Osteoblast (primary cell): ENCODE data around the gene ATRN. TPM values are rescaled to one million over a fixed set of nuclear protein-coding genes. Genes with fewer than 3 reads are reported as not detected.
"Not testable (repeated sequence)": the region's sequence is repeated elsewhere in the genome, so short reads cannot be mapped to it uniquely, and the experiment has no call there.

ENCODE experiments used
- DNase-seq: peaks from one replicate; pipeline ENCODE4 v3.0.0; 2011; ENCODE audit warnings: low spot score, mixed read lengths; ENCODE audit not compliant: insufficient read length; ENCODE audit errors: missing footprints
- H2AFZ ChIP-seq: 2 replicates; pipeline ENCODE4 v1.6.0; 2011; ENCODE audit warnings: mild to moderate bottlenecking, low read length
- H3K27ac ChIP-seq: 2 replicates; pipeline ENCODE4 v1.5.1; 2011; ENCODE audit warnings: mild to moderate bottlenecking, low read depth, low read length, moderate library complexity
- H3K27me3 ChIP-seq: 2 replicates; pipeline ENCODE4 v1.6.0; 2012; ENCODE audit warnings: mild to moderate bottlenecking, control low read depth, inconsistent platforms, low read length, moderate library complexity; ENCODE audit not compliant: insufficient read depth
- H3K36me3 ChIP-seq: 2 replicates; pipeline ENCODE4 v1.5.1; 2011; ENCODE audit warnings: mild to moderate bottlenecking, low read length, control low read depth, moderate library complexity; ENCODE audit not compliant: insufficient read depth
- H3K4me1 ChIP-seq: 2 replicates; pipeline ENCODE4 v1.5.1; 2011; ENCODE audit warnings: mild to moderate bottlenecking, low read length, control low read depth, moderate library complexity; ENCODE audit not compliant: insufficient read depth
- H3K4me2 ChIP-seq: 2 replicates; pipeline ENCODE4 v1.6.0; 2011; ENCODE audit warnings: mild to moderate bottlenecking, low read length; ENCODE audit not compliant: insufficient read depth
- H3K4me3 ChIP-seq: fragments of 200-600 bp; sonication (generic); 3 replicates; pipeline ENCODE4 v1.5.1; 2012; ENCODE audit warnings: mild to moderate bottlenecking, low read length, inconsistent platforms; ENCODE audit not compliant: insufficient read depth
- H3K79me2 ChIP-seq: 2 replicates; pipeline ENCODE4 v1.6.0; 2012; ENCODE audit warnings: mild to moderate bottlenecking, low read length, control low read depth, inconsistent platforms; ENCODE audit not compliant: insufficient read depth
- H3K9me3 ChIP-seq: 2 replicates; pipeline ENCODE4 v1.5.1; 2011; ENCODE audit warnings: low read depth, low read length, control low read depth
- H4K20me1 ChIP-seq: 2 replicates; pipeline ENCODE4 v1.6.0; 2012; ENCODE audit warnings: mild to moderate bottlenecking, low read length, control low read depth; ENCODE audit not compliant: insufficient read depth
- total RNA-seq: library from RNA; depleted of rRNA; stranded (reverse); fragments of >200 nt; gene quantifications from 2 replicates; pipeline ENCODE4 v1.2.3, GENCODE V29; 2012
- TF ChIP-seq, protein P1 (sequence below): IDR thresholded peaks from 2 replicates; pipeline ENCODE4 v1.5.1; 2011; ENCODE audit warnings: mild to moderate bottlenecking, low read depth, low read length, moderate library complexity; ENCODE audit errors: extremely low read depth

Gene ATRN
- total RNA-seq, 1 donor = 48.1 TPM

DNA sequence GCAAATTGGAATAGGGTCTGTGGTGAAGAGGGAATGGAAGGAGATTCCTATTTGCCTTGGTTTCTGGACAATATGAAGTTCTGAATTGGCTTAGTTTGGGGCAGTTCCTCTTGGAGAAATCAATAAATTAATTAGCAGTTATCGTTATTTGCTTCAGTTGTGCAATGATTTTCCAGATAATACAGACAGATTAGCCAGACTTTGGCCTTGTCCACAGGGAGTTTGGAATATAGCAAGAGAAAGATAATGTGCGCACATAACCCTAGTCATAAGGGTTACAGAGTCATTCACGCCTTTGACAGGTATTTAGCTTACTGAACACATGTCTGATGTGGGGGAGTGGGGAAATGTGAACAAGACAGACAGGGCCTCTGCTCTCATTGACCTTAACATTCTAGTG, 1.3 kb downstream of the ATRN start:
- TF ChIP-seq, protein P1, sequence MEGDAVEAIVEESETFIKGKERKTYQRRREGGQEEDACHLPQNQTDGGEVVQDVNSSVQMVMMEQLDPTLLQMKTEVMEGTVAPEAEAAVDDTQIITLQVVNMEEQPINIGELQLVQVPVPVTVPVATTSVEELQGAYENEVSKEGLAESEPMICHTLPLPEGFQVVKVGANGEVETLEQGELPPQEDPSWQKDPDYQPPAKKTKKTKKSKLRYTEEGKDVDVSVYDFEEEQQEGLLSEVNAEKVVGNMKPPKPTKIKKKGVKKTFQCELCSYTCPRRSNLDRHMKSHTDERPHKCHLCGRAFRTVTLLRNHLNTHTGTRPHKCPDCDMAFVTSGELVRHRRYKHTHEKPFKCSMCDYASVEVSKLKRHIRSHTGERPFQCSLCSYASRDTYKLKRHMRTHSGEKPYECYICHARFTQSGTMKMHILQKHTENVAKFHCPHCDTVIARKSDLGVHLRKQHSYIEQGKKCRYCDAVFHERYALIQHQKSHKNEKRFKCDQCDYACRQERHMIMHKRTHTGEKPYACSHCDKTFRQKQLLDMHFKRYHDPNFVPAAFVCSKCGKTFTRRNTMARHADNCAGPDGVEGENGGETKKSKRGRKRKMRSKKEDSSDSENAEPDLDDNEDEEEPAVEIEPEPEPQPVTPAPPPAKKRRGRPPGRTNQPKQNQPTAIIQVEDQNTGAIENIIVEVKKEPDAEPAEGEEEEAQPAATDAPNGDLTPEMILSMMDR = no peak
- H3K27me3 ChIP-seq = peaks cover 4% of the 10 kb centered on the region
- no peaks in the 10 kb centered on the region for H3K36me3 ChIP-seq
- H2AFZ ChIP-seq = no peak overlapping the region
- H3K4me3 ChIP-seq = peak overlapping the region; percentile 93
- H4K20me1 ChIP-seq = peaks cover 28% of the 10 kb centered on the region
- peaks cover 14% of the 10 kb centered on the region for H3K4me1 ChIP-seq
- H3K27ac ChIP-seq = peak overlapping the region; percentile 87
- peak; percentile 78 for DNase-seq
- peak overlapping the region; percentile 100 for H3K4me2 ChIP-seq
- peaks cover 52% of the 10 kb centered on the region for H3K79me2 ChIP-seq
- no peaks in the 10 kb centered on the region for H3K9me3 ChIP-seq

DNA sequence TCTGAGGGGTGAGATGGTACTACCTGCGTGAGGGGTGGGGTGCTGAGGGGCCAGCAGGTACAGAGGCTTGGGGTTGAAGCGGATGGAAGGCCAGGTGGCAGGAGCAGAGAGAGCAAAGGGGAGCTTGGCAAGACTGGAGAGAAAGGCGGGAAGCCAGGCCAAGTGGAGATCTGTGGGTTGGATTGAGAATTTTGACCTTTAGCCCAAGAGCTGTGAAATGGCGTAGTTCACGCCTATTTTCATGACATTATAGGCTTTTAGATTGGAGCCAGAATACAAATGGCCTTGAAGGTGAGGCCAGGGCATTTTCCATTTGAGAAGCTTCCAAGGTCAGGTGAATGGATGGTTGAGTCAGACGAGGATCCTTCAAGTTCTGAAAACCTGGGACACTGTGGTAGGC, 2.5 kb downstream of the ATRN start:
- Histone ChIP-seq H3K27ac (no peak overlapping the region), H3K4me1 (peaks cover 14% of the 10 kb centered on the region), H3K27me3 (no peaks in the 10 kb centered on the region), H3K9me3 (no peaks in the 10 kb centered on the region), H3K4me2 (no peak overlapping the region), H3K36me3 (no peaks in the 10 kb centered on the region), H3K79me2 (peaks cover 54% of the 10 kb centered on the region), H2AFZ (no peak overlapping the region), H4K20me1 (peaks cover 28% of the 10 kb centered on the region), H3K4me3 (no peak overlapping the region)
- TF ChIP-seq, protein P1 = no peak
- no peak for DNase-seq

DNA sequence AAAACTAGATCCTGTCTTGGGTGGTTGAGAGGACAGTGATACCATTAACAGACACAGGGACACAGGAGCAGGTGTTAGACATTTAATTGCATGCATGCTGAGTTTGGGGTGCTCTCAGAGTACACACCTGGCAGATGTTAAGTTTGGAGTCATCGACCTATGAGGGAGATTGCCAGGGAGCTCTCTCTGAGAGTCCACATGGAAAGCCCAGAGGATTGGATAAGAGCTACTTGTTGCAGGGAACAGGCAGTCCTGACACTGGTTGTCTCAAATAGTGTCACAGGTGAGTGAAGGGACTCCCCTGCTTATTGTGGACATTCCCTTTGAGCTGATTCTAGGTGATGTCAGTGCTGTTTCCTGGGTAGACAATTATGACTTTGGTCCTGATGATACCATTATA, 3.1 kb downstream of the ATRN start:
- Histone ChIP-seq H3K79me2 (peaks cover 54% of the 10 kb centered on the region), H3K4me1 (peaks cover 14% of the 10 kb centered on the region), H3K9me3 (no peaks in the 10 kb centered on the region), H3K36me3 (no peaks in the 10 kb centered on the region), H2AFZ (no peak overlapping the region), H3K4me2 (no peak overlapping the region), H3K27ac (no peak overlapping the region), H3K4me3 (no peak overlapping the region), H3K27me3 (no peaks in the 10 kb centered on the region), H4K20me1 (peaks cover 28% of the 10 kb centered on the region)
- TF ChIP-seq, protein P1 = no peak
- DNase-seq = no peak

DNA sequence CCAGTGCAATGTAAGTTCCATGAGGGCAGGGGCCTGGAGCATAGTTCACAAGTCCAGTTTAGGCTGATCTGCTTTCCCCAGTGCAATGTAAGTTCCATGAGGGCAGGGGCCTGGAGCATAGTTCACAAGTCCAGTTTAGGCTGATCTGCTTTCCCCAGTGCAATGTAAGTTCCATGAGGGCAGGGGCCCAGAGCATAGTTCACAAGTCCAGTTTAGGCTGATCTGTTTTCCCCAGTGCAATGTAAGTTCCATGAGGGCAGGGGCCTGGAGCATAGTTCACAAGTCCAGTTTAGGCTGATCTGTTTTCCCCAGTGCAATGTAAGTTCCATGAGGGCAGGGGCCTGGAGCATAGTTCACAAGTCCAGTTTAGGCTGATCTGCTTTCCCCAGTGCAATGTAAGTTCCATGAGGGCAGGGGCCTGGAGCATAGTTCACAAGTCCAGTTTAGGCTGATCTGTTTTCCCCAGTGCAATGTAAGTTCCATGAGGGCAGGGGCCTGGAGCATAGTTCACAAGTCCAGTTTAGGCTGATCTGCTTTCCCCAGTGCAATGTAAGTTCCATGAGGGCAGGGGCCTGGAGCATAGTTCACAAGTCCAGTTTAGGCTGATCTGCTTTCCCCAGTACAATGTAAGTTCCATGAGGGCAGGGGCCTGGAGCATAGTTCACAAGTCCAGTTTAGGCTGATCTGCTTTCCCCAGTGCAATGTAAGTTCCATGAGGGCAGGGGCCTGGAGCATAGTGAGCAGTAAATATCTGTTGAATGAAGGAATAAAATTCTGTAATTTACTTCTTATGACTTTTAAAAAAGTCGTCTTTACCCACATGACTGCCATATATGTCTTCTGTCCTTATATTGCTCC, 6.4 kb downstream of the ATRN start:
- H3K27ac ChIP-seq, H3K36me3 ChIP-seq, H2AFZ ChIP-seq, H3K4me1 ChIP-seq, H3K27me3 ChIP-seq, DNase-seq, H3K9me3 ChIP-seq, H3K4me2 ChIP-seq, H3K4me3 ChIP-seq: not testable (repeated sequence)
- Histone ChIP-seq H4K20me1 (peaks cover 25% of the 10 kb centered on the region), H3K79me2 (peaks cover 61% of the 10 kb centered on the region)
